HepG2 (cell line): ENCODE results near the gene MATR3. TPM values are rescaled to one million over a fixed set of nuclear protein-coding genes. Genes with fewer than 3 reads are reported as not detected.

Experiments
- AKAP8 ChIP-seq: sonication (generic); formaldehyde crosslinking; IDR thresholded peaks from 2 replicates; pipeline ENCODE4 v1.5.1; 2020; ENCODE audit warnings: mild to moderate bottlenecking, missing genetic modification reagents
- ASH2L ChIP-seq: fragments of 300-600, 200-600 bp; sonication (generic); IDR thresholded peaks from 2 replicates; pipeline ENCODE4 v1.7.0; 2017; ENCODE audit warnings: low read depth, mild to moderate bottlenecking, moderate library complexity, mixed read lengths, low read length; ENCODE audit not compliant: insufficient read length
- FLYWCH1 ChIP-seq: sonication (generic); formaldehyde crosslinking; IDR thresholded peaks from 2 replicates; pipeline ENCODE4 v1.8.1; 2023; ENCODE audit warnings: mild to moderate bottlenecking, missing genetic modification reagents
- HNRNPLL ChIP-seq: fragments of 200-400 bp; formaldehyde crosslinking; IDR thresholded peaks from 2 replicates; pipeline ENCODE4 v1.6.1; 2017; ENCODE audit warnings: mild to moderate bottlenecking, low read depth, low read length; ENCODE audit not compliant: poor library complexity, severe bottlenecking
- HOXA3 ChIP-seq: sonication (generic); formaldehyde crosslinking; IDR thresholded peaks from 2 replicates; pipeline ENCODE4 v1.5.0; 2020; ENCODE audit warnings: missing genetic modification reagents
- KAT7 ChIP-seq: IDR thresholded peaks from 2 replicates; pipeline ENCODE4 v1.6.1; 2018; ENCODE audit warnings: borderline replicate concordance, missing compliant biosample characterization
- KAT8 ChIP-seq: IDR thresholded peaks from 2 replicates; pipeline ENCODE4 v1.6.1; 2016; ENCODE audit warnings: missing genetic modification reagents, missing compliant biosample characterization
- KDM5A ChIP-seq: fragments of 200-600 bp; sonication (generic); IDR thresholded peaks from 2 replicates; pipeline ENCODE4 v1.7.0; 2018; ENCODE audit warnings: antibody characterized with exemption, mild to moderate bottlenecking, low read length, borderline replicate concordance
- MEF2D ChIP-seq: sonication (generic); formaldehyde crosslinking; IDR thresholded peaks from 2 replicates; pipeline ENCODE4 v1.5.1; 2020; ENCODE audit warnings: mild to moderate bottlenecking, missing genetic modification reagents
- PATZ1 ChIP-seq: sonication (generic); formaldehyde crosslinking; IDR thresholded peaks from 2 replicates; pipeline ENCODE4 v1.4.0; 2020; ENCODE audit warnings: missing genetic modification reagents
- RAD21 ChIP-seq: fragments of 450-650 bp; formaldehyde crosslinking; IDR thresholded peaks from 2 replicates; pipeline ENCODE4 v1.5.0; 2020; ENCODE audit warnings: mild to moderate bottlenecking
- RELA ChIP-seq: sonication (generic); formaldehyde crosslinking; IDR thresholded peaks from 2 replicates; pipeline ENCODE4 v1.4.0; 2020; ENCODE audit warnings: missing genetic modification reagents
- SATB2 ChIP-seq: sonication (generic); formaldehyde crosslinking; IDR thresholded peaks from 2 replicates; pipeline ENCODE4 v1.5.0; 2020; ENCODE audit warnings: missing genetic modification reagents
- SKI ChIP-seq: fragments of 450-650 bp; IDR thresholded peaks from one replicate; pipeline ENCODE4 v1.6.1; 2018; ENCODE audit warnings: mild to moderate bottlenecking; ENCODE audit not compliant: partially characterized antibody
- SNAPC2 ChIP-seq: sonication (generic); formaldehyde crosslinking; IDR thresholded peaks from 2 replicates; pipeline ENCODE4 v1.8.1; 2022; ENCODE audit warnings: mild to moderate bottlenecking, missing genetic modification reagents
- SPEN ChIP-seq: sonication (generic); formaldehyde crosslinking; IDR thresholded peaks from 2 replicates; pipeline ENCODE4 v1.5.1; 2020; ENCODE audit warnings: low read depth, mild to moderate bottlenecking, missing genetic modification reagents
- U2AF1 ChIP-seq: fragments of 200-400 bp; formaldehyde crosslinking; optimal IDR thresholded peaks from 2 replicates; pipeline ENCODE3; 2017; ENCODE audit warnings: mild to moderate bottlenecking, low read depth, low read length
- ZBTB44 ChIP-seq: sonication (generic); formaldehyde crosslinking; IDR thresholded peaks from 2 replicates; pipeline ENCODE4 v1.4.0; 2020; ENCODE audit warnings: missing genetic modification reagents
- ZNF264 ChIP-seq: sonication (generic); formaldehyde crosslinking; IDR thresholded peaks from 2 replicates; pipeline ENCODE4 v1.4.0; 2020; ENCODE audit warnings: missing genetic modification reagents
- ZNF281 ChIP-seq: sonication (generic); formaldehyde crosslinking; IDR thresholded peaks from 2 replicates; pipeline ENCODE4 v1.4.0; 2020; ENCODE audit warnings: missing genetic modification reagents, borderline replicate concordance
- ZNF607 ChIP-seq: sonication (generic); formaldehyde crosslinking; IDR thresholded peaks from 2 replicates; pipeline ENCODE4 v1.5.1; 2020; ENCODE audit warnings: missing genetic modification reagents, mild to moderate bottlenecking, borderline replicate concordance
- ZNF773 ChIP-seq: sonication (generic); formaldehyde crosslinking; IDR thresholded peaks from 2 replicates; pipeline ENCODE4 v1.4.0; 2020; ENCODE audit warnings: missing genetic modification reagents, borderline replicate concordance
- ZSCAN21 ChIP-seq: sonication (generic); formaldehyde crosslinking; IDR thresholded peaks from 2 replicates; pipeline ENCODE4 v1.8.0; 2022; ENCODE audit warnings: mild to moderate bottlenecking, missing genetic modification reagents, moderate library complexity, borderline replicate concordance
- polyA plus RNA-seq, 8 experiments: library from polyadenylated mRNA; depleted of rRNA in 3 of 8; stranded (reverse) in 7 of 8; unstranded in 1 of 8; fragments of >200 nt; fragmentation: Illumina TruSeq in 4 of 8; extraction: Trizol in 4 of 8; gene quantifications; 2 replicates each; pipeline versions ENCODE4 v1.2.1 to v1.2.3, GENCODE V29; 2011 to 2016; ENCODE audit warnings: low read depth in 4 of 8, missing spikeins in 1 of 8, mixed read lengths in 1 of 8; ENCODE audit not compliant: insufficient read depth in 1 of 8
- total RNA-seq, 5 experiments: library from RNA; depleted of rRNA; stranded (reverse); fragments of >200 nt; fragmentation: Illumina TruSeq; extraction: Trizol; gene quantifications; 2 replicates each; pipeline ENCODE4 v1.2.3, GENCODE V29; 2016; ENCODE audit warnings: low read depth in 1 of 5

MATR3 gene
- total and polyA plus RNA-seq, 2 of the 13 experiments (the other 11 are each of a cell fraction or from before 2014, with no cell fraction given): 94.2 to 341 TPM

GRCh38 chr5:139294374-139295165, 1.0 kb downstream of the MATR3 start (continued):
- TF ChIP-seq ZNF281 (CRISPR knock-in tag) (peak; percentile 61; the same call in 1 of the 2 replicates), ZNF773 (CRISPR knock-in tag) (no peak), HOXA3 (CRISPR knock-in tag) (peak; percentile 34; the same call in 1 of the 2 replicates), AKAP8 (CRISPR knock-in tag) (0 out of 2 replicates have a peak, but pooled peaks have one; percentile 42), ZSCAN21 (no peak), PATZ1 (CRISPR knock-in tag) (peak; percentile 31; the same call in 1 of the 2 replicates), ZNF607 (no peak), RAD21 (CRISPR knock-in tag) (no peak), SATB2 (CRISPR knock-in tag) (0 out of 2 replicates have a peak, but pooled peaks have one; percentile 9), RELA (CRISPR knock-in tag) (no peak), SPEN (CRISPR knock-in tag) (0 out of 2 replicates have a peak, but pooled peaks have one; percentile 52), SNAPC2 (CRISPR knock-in tag) (no peak), FLYWCH1 (CRISPR knock-in tag) (no peak), HNRNPLL (peak; percentile 69), SKI (no peak), KDM5A (peak; percentile 76; the same call in 1 of the 2 replicates), ASH2L (peak; percentile 62), U2AF1 (peak; percentile 60), ZBTB44 (CRISPR knock-in tag) (no peak), ZNF264 (0 out of 2 replicates have a peak, but pooled peaks have one; percentile 33), KAT8 (CRISPR knock-in tag) (0 out of 2 replicates have a peak, but pooled peaks have one; percentile 9), MEF2D (CRISPR knock-in tag) (no peak), KAT7 (0 out of 2 replicates have a peak, but pooled peaks have one; percentile 73)
